WTC11 (cell line): Measurements from ENCODE around the gene NRXN3.

ENCODE experiments used
- SMAD3 ChIP-seq: sonication (generic); formaldehyde crosslinking; IDR thresholded peaks from 2 replicates; pipeline ENCODE4 v1.8.0; 2022; ENCODE audit warnings: missing genetic modification reagents, mild to moderate bottlenecking, borderline replicate concordance
- TF ChIP-seq, protein P1 (sequence below): sonication (generic); formaldehyde crosslinking; IDR thresholded peaks from 2 replicates; pipeline ENCODE4 v1.8.0; 2022; ENCODE audit warnings: mild to moderate bottlenecking, missing genetic modification reagents
- TF ChIP-seq, protein P2 (sequence below): fragments of 200-600 bp; IDR thresholded peaks from 2 replicates; pipeline ENCODE4 v1.8.0; 2022; ENCODE audit warnings: antibody characterized with exemption

GRCh38 chr14:79732911-79733655 is 1562.9 kb downstream of the NRXN3 start:
- TF ChIP-seq, protein P1, sequence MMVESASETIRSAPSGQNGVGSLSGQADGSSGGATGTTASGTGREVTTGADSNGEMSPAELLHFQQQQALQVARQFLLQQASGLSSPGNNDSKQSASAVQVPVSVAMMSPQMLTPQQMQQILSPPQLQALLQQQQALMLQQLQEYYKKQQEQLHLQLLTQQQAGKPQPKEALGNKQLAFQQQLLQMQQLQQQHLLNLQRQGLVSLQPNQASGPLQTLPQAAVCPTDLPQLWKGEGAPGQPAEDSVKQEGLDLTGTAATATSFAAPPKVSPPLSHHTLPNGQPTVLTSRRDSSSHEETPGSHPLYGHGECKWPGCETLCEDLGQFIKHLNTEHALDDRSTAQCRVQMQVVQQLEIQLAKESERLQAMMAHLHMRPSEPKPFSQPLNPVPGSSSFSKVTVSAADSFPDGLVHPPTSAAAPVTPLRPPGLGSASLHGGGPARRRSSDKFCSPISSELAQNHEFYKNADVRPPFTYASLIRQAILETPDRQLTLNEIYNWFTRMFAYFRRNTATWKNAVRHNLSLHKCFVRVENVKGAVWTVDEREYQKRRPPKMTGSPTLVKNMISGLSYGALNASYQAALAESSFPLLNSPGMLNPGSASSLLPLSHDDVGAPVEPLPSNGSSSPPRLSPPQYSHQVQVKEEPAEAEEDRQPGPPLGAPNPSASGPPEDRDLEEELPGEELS = no peak
- TF ChIP-seq, protein P2, sequence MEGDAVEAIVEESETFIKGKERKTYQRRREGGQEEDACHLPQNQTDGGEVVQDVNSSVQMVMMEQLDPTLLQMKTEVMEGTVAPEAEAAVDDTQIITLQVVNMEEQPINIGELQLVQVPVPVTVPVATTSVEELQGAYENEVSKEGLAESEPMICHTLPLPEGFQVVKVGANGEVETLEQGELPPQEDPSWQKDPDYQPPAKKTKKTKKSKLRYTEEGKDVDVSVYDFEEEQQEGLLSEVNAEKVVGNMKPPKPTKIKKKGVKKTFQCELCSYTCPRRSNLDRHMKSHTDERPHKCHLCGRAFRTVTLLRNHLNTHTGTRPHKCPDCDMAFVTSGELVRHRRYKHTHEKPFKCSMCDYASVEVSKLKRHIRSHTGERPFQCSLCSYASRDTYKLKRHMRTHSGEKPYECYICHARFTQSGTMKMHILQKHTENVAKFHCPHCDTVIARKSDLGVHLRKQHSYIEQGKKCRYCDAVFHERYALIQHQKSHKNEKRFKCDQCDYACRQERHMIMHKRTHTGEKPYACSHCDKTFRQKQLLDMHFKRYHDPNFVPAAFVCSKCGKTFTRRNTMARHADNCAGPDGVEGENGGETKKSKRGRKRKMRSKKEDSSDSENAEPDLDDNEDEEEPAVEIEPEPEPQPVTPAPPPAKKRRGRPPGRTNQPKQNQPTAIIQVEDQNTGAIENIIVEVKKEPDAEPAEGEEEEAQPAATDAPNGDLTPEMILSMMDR = no peak
- TF ChIP-seq SMAD3 (CRISPR knock-in tag) = no peak
